ENCODE results near the gene TSPAN33.
A peak's percentile ranks its signal among the peaks of the same experiment; 100 is the strongest.
"Not testable (repeated sequence)": the region's sequence is repeated elsewhere in the genome, so short reads cannot be mapped to it uniquely, and the experiment has no call there.

Gene TSPAN33

GRCh38 chr7:129144095-129144833, at the start of gene TSPAN33:
Gene TSPAN33 (plus strand): TSS chr7:129144707. CDS start chr7:129144981, 274 bp downstream.
- peak; percentile 87 to 90 for ATAC-seq

GRCh38 chr7:129095258-129095657, 49.2 kb upstream of the TSPAN33 start:
- ATAC-seq, result peak; percentile 57 to 60

GRCh38 chr7:129098409-129099084, 46.0 kb upstream of the TSPAN33 start:
- no peak for ATAC-seq

- no peak for ATAC-seq
Measured at GRCh38 chr7:129100827-129101166, 43.7 kb upstream of the TSPAN33 start.

- ATAC-seq, result no peak
Measured at GRCh38 chr7:129101746-129102145, 42.8 kb upstream of the TSPAN33 start.

DNA sequence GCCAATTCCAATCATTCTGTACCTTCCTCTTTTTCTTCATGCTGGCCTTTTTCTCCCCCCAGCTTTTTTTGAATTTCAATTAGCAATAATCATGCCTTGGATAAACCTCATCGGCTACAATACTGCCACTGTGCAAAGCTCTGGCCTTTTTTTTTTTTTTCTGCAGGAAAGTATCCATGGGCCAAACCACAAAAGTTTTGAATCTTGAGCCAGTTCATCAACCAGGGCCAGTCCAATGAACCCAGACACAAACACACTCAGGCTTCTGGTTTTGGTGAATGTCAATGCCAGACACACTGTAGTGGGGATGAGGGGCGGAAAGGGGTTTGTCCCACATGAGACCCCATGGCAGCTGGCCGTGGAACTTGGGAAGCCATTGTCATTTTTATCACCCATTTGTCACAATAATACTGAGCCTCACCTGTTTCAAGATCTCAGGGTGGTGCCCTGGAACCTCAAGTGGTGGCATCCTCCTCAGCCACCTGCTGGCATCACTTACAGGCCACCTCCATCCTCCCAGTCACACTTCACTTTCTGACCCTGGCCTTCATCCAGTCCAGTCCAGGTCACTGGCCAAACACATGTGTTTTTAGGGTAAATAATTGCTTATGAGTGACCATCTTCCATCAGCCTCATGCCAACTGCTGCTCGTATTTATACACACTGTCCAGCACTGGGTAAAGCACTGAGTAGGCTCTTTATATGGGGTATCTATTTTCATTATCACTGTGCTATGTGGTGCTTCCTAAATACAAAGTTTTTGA, 40.8 kb upstream of the TSPAN33 start:
- no peak for ATAC-seq

- ATAC-seq, result no peak
Measured at GRCh38 chr7:129108581-129108980, 35.9 kb upstream of the TSPAN33 start.

GRCh38 chr7:129110258-129110981, 34.1 kb upstream of the TSPAN33 start:
- ATAC-seq, result no peak

DNA sequence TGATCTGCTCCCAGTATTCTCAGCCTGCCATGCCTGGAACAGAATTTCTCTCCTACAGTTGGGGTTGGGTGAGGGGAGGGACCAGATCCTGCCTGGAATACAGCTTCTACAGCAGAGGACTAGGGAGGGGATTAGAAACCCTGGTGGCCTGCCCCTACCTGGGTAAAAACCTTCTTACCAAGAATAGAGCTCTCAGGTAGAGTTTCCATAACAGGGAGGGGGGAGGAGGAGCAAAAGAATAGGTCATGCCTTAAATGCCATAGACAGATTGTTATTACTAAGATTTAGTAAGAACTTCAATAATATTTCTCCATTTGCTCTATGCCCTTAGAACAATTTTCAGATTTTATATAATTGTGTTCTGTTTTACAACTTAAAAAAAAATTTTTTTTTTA, 33.5 kb upstream of the TSPAN33 start:
- no peak for ATAC-seq

DNA sequence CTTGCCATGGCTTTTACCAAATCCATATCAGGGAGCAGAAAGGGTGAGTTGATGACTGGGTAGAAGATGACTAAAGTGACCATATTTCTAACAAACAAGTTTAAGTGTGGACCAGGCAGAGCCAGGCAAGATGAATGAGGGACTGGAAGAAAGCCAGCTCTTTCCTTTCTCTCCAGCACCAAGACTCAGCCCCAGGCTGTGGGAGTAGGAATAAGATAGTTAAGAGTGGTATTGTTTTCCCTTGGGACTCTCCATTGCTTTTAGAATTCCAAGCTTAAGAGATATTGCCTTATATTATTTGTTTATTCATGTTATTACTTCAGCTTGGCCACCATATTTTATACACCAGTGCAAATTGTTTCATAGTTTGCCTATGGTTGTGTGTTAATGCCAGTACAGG, 28.8 kb upstream of the TSPAN33 start:
- ATAC-seq, result no peak

- ATAC-seq, result no peak
Measured at GRCh38 chr7:129118182-129118581, 26.3 kb upstream of the TSPAN33 start.

- ATAC-seq, result no peak
Measured at GRCh38 chr7:129118976-129119375, 25.5 kb upstream of the TSPAN33 start.

DNA sequence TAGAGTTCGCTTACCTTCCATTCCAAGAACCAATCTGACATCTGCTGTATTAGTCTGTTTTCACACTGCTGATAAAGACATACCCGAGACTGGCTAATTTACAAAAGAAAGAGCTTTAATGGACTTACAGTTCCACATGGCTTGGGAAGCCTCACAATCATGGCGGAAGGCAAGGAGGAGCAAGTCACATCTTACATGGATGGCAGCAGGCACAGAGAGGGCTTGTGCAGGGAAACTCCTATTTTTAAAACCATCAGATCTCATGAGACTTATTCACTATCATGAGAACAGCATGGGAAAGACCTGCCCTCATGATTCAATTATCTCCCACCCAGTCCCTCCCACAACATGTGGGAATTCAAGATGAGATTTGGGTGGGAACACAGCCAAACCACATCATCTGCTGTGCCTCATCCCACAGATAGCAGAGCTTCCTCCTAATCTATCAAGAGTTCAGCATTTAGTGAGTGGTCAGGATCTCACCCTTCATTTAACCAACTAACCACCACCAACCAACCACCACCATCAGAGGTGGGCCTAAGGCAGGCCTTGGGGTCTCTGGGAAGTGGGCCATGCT, 22.9 kb upstream of the TSPAN33 start:
- not testable (repeated sequence) for ATAC-seq

DNA sequence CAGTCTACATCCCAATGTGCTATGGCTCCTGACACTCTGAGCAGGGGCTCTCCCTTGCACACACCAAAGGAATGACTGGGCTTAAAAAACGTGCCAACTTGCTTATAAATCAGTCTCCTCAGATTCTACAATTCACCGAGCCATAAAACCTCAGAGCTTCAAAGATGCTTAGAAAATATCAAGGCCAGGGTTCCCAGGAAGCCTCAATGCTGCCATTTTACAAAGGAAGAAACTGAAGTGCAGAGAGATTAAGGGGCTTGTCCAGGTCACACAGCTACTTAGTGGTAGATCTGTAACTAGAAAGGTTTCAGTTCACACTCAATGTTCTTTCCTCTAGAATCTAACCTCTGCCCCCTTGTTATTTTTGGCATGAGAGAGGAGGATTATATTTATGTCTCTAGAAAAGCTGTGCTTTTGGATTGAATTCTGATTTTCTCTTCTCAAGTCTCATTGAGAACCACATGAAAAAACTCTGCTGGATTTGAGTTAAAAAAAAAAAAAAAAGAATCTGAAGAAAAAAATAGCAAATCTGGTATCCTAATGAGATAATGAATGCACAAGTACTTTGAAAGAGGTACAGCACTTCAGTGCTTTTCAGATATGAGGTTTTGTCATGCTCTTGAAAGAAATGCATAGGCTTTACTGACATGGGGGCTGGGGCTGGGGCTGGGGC, 22.3 kb upstream of the TSPAN33 start:
- ATAC-seq, result peak in 1 of 2 donors; percentile 21

GRCh38 chr7:129122751-129123509, 21.6 kb upstream of the TSPAN33 start:
- ATAC-seq, result peak; percentile 71 to 80

DNA sequence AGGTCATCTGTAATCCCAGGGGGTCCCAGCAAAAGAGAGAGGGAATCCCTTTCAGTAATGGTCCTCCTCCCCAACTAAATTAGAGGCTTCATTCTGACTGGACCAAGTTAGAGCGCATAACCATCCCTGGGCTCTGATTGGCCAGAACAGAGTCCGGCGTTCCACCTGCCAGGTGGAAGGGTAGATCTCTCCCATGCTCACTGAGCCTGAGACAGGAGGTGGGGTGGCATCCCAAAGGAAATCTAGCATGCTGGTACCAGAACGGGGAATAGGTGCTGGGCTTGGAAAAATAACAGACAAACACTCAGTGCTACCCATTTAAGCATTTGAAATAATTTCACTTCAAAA, 21.0 kb upstream of the TSPAN33 start:
- no peak for ATAC-seq

DNA sequence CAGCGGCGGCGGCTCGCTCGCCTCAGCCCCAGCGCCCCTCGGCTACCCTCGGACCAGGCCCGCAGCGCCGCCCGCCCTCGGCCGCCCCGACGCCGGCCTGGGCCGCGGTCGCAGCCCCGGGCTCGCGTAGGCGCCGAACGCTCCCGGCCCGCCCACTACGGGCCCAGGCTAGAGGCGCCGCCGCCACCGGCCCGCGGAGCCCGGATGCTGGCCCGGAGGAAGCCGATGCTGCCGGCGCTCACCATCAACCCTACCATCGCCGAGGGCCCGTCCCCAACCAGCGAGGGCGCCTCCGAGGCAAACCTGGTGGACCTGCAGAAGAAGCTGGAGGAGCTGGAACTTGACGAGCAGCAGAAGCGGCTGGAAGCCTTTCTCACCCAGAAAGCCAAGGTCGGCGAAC, 18.2 kb upstream of the TSPAN33 start:
- no peak for ATAC-seq

- no peak for ATAC-seq
Measured at GRCh38 chr7:129127154-129127553, 17.4 kb upstream of the TSPAN33 start.

GRCh38 chr7:129127601-129128000, 16.9 kb upstream of the TSPAN33 start:
- ATAC-seq, result no peak

DNA sequence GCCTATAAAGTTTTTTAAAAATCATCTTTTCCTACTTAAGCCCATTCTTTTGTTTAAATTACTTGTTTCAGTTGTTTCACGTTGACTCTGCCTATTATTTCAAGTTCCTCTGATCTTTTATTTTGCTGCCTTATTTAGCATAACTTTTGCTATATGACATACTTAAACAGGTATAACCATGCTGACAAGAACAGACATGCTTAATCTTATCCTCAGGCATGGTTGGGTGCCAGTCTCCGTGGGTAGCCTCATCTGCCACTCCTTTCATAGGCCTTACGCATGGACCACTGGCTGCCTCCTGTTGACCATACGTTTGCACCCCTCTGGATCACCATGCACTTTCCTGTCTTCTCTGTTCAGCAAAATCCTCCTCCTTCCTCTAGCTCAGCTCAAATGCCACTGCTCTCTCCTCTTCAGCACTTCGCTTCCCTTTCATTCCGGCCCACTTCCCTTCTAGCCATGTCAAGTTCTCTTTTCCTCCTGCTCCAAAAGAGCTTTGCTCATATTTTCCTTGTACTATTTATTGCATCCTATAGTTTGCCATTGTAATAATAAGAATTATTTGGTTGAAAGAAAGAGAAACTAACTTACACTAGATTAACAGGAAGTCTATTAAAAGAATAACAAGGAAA, 10.0 kb upstream of the TSPAN33 start:
- ATAC-seq, result no peak

Data from activated CD4-positive, CD25-positive, alpha-beta regulatory T cell treated with anti-CD3 and anti-CD28 coated beads, Interleukin-2, amount 50 U/mL, for 24 hours (primary cell).